Activated CD4-positive, alpha-beta T cell treated with anti-CD3 and anti-CD28 coated beads, Interleukin-2, amount 50 U/mL, for 1 hour (primary cell): ENCODE measurements around the gene BCAR3.

ENCODE experiments used
- DNase-seq: peaks from one replicate; pipeline ENCODE4 v3.0.0-alpha.2; 2020

Gene BCAR3

DNA sequence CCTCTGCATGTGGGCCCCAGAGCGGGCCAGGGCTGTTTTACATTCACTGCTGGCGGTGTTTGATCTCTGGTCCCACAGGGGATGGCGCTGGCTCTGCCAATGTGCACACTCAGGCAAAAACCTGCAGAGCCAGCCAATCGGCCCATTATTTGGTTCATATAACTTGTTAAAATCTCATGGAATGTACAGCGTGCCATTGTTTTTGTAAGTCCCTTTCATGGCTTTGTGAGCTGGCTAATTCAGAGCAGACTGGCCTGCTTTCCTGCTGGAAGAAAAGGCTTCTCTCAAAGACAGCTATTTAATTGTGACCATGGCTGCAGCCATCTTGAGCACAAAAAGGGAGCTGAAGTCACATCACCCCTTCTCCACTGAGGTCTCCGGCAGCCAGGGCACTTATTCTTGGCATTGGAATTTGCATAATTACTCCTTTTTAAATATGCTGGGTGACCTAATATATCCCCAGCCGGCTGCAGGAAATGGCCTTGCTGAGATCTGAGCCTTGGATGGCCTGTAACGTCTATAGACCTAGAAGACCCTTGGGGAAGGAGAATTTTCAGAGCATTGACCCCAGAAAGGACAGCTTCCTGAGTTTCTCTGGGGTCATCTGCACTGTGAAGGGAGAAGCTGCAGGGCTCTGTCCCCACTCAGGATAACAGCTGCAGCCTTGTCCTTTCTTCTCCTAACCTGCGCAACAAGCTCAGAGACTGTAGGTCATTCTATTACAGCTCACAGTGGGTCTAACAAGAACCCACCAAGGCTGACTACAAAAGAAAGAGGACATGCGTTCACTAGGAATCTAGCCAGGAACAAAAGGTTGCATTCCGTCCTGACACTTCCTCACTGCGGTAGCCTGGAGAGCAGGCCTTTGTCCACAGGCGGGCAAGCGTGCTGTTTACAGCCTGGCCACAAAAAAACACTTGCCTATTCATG, 45.8 kb downstream of the BCAR3 start:
- no peak for DNase-seq

- DNase-seq: no peak
Measured at GRCh38 chr1:93633313-93633712, 48.3 kb downstream of the BCAR3 start.

- no peak for DNase-seq
Measured at GRCh38 chr1:93631626-93632365, 49.8 kb downstream of the BCAR3 start.

GRCh38 chr1:93630168-93630567, 51.5 kb downstream of the BCAR3 start:
- no peak for DNase-seq

GRCh38 chr1:93629101-93630059, 52.3 kb downstream of the BCAR3 start:
- peak; percentile 29 for DNase-seq

GRCh38 chr1:93628681-93629080, 53.0 kb downstream of the BCAR3 start:
- DNase-seq: no peak

GRCh38 chr1:93625582-93626327, 55.9 kb downstream of the BCAR3 start:
- DNase-seq: no peak

GRCh38 chr1:93623875-93624274, 57.8 kb downstream of the BCAR3 start:
- no peak for DNase-seq

- no peak for DNase-seq
Measured at GRCh38 chr1:93623436-93623835, 58.2 kb downstream of the BCAR3 start.

GRCh38 chr1:93621246-93621645, 60.4 kb downstream of the BCAR3 start:
- no peak for DNase-seq

- no peak for DNase-seq
Measured at GRCh38 chr1:93620841-93621210, 60.8 kb downstream of the BCAR3 start.

- no peak for DNase-seq
Measured at GRCh38 chr1:93620172-93620840, 61.3 kb downstream of the BCAR3 start.

GRCh38 chr1:93619507-93620171, 62.0 kb downstream of the BCAR3 start:
- DNase-seq: no peak

GRCh38 chr1:93617670-93618499, 63.8 kb downstream of the BCAR3 start:
- no peak for DNase-seq

- no peak for DNase-seq
Measured at GRCh38 chr1:93616996-93617669, 64.5 kb downstream of the BCAR3 start.

- DNase-seq: no peak
Measured at GRCh38 chr1:93616221-93616995, 65.2 kb downstream of the BCAR3 start.

DNA sequence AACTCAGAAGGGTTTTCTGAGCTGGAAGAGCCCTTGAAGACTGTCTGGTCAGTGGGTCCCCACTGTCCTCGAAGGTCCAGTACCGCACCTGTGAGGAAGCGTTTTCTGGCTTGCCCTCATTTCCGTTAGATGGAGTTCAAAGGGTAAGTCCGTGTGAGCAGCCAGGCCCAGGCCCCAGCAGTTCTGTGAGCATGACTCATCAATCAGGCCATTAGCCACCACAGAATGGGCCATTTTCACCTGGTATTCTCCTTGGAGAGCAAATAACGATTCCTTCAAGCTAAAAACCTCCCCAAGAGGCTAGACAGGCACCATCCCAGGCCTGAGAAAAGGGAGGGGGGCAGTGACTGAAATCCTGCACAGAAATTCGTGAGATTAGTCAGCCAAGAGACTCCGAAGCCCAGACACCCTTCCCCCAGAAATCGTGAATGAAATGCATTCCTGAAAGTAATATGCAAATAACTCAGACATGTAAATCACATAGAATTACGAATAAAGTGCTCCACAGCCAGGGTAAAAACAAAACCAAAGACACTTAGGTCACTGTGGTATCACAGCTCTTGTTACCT, 66.0 kb downstream of the BCAR3 start:
- DNase-seq: no peak

DNA sequence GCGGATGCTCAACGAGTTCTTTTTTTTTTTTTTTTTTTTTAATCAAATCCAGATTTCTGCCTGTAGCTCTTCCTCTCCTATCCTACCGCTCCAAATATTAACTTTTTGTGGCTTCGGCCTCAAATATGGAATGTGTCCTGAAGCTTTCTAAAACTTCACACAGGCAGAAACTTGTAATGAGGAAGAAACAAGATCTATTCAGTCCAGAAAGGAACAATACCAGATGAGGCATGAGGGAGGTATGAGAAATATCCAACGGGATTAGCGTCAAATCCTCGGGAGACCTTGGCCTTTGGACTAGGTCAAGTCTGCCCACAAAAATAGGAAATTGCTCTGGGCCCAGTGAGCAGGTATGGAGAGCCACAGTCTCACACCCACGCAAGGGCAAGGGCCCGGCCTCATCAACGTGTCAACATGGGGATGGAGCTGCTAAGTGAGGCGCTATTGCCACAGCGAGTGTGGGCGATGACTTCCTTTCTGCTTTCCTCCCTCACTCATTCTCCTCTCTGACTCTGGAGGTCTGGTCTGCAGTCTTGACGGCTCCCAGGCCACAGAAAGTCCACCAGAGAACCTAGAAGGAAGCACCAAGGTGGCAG, 66.6 kb downstream of the BCAR3 start:
- DNase-seq: no peak
